ENCODE measurements around the gene KCTD1.

DNA sequence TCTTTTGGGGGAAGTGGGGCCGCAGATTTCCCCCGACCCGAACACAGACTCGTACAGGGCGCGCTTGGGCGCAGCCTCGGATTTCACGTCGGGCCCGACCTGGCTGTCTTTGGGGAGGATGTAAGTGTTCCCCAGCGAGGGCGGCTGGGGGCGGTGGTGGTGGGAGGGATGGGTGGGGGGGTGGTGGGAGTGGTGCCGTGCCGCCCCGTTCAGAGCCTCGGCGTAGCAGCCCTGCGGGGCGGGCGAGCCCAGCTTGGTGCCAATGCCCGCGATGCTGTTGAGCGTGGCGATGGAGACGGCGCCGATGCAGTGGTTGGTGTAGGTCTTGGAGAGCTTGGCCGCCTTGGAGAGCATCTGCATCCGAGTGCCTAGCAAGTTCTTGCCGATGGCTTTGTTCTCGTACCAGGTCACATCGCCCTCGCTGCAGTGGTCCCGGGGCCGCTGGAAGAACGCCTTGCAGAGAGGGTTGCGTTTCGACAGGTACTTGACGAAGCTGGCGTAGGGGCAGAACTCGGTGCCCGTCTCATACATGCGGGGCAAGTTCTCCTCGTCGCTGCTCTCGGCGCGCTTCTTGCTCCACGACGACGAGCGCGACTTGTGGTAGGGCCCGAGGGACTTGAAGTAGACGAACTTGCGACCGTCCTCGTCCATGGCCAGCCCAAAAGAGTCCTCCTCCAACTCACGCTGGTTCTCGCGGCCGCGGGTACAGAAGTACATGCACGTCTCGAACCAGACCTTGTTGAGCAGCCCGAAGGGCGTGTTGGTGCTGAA lies 1.3 kb downstream of the KCTD1 start:
- TF ChIP-seq, protein P1, sequence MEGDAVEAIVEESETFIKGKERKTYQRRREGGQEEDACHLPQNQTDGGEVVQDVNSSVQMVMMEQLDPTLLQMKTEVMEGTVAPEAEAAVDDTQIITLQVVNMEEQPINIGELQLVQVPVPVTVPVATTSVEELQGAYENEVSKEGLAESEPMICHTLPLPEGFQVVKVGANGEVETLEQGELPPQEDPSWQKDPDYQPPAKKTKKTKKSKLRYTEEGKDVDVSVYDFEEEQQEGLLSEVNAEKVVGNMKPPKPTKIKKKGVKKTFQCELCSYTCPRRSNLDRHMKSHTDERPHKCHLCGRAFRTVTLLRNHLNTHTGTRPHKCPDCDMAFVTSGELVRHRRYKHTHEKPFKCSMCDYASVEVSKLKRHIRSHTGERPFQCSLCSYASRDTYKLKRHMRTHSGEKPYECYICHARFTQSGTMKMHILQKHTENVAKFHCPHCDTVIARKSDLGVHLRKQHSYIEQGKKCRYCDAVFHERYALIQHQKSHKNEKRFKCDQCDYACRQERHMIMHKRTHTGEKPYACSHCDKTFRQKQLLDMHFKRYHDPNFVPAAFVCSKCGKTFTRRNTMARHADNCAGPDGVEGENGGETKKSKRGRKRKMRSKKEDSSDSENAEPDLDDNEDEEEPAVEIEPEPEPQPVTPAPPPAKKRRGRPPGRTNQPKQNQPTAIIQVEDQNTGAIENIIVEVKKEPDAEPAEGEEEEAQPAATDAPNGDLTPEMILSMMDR (IDR thresholded peaks at IDR 0.05; ENCODE audit: borderline replicate concordance, extremely low read depth, low read length, poor library complexity, severe bottlenecking), result no peak
- no peak for TF ChIP-seq EZH2 (IDR thresholded peaks at IDR 0.05; ENCODE audit: borderline replicate concordance, low read depth, low read length, severe bottlenecking)

Data from DND-41 (cell line).